ENCODE measurements around the gene OR4C5.

DNA sequence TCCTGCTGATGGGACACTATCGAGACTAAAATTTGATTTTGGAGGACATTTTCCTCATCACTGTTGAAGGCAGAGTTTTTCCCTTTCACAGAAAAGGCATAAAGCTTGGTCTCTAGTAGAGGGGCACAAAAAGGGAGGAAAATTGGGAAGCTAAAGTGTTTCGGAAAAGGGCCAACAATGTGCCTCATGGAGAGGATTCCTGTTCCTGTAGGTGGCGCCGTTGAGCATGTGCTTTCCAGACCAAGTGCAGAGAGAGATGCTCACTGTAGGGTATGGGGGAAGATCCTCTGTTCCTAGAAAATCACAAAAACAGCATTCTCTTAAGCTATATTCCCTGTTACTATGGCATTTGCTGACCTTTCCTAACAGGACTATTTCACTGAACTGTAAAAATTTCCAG is 18.4 kb upstream of the OR4C5 start:
- TF ChIP-seq, protein P1, sequence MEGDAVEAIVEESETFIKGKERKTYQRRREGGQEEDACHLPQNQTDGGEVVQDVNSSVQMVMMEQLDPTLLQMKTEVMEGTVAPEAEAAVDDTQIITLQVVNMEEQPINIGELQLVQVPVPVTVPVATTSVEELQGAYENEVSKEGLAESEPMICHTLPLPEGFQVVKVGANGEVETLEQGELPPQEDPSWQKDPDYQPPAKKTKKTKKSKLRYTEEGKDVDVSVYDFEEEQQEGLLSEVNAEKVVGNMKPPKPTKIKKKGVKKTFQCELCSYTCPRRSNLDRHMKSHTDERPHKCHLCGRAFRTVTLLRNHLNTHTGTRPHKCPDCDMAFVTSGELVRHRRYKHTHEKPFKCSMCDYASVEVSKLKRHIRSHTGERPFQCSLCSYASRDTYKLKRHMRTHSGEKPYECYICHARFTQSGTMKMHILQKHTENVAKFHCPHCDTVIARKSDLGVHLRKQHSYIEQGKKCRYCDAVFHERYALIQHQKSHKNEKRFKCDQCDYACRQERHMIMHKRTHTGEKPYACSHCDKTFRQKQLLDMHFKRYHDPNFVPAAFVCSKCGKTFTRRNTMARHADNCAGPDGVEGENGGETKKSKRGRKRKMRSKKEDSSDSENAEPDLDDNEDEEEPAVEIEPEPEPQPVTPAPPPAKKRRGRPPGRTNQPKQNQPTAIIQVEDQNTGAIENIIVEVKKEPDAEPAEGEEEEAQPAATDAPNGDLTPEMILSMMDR (conservative IDR thresholded peaks at IDR 0.05 in 1 of 2, IDR thresholded peaks at IDR 0.05 in 1 of 2; ENCODE audit: extremely low read depth in 1 of 2, insufficient read depth in 1 of 2, low read depth in 1 of 2, low read length in 2 of 2) = no peak
- TF ChIP-seq EZH2 (IDR thresholded peaks at IDR 0.05; ENCODE audit: borderline replicate concordance, low read length) = no peak

Measured in mammary epithelial cell (primary cell).